Retina (tissue), 1 donor: ENCODE measurements around the gene RCC2.

Experiments used
- DNase-seq: peaks from one replicate; pipeline ENCODE4 v3.0.0-alpha.2; 2016

Gene RCC2

DNA sequence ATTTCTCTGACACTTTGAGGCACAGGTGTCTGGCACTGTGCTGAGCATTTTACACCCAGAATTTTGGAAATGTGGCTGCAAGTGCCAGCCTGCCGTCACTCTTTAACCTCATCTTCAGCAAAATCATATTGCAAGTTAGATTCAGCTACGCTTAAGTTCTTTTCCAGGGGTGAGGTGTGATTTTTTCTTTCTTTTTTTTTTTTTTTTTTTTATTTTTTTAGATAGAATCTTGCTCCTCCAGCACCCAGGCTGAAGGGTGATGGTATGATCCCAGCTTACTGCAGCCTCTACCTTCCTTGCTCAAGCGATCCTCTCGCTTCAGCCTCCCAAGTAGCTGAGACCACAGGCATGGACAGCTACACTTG is 2.5 kb upstream of the RCC2 start:
- no peak for DNase-seq

DNA sequence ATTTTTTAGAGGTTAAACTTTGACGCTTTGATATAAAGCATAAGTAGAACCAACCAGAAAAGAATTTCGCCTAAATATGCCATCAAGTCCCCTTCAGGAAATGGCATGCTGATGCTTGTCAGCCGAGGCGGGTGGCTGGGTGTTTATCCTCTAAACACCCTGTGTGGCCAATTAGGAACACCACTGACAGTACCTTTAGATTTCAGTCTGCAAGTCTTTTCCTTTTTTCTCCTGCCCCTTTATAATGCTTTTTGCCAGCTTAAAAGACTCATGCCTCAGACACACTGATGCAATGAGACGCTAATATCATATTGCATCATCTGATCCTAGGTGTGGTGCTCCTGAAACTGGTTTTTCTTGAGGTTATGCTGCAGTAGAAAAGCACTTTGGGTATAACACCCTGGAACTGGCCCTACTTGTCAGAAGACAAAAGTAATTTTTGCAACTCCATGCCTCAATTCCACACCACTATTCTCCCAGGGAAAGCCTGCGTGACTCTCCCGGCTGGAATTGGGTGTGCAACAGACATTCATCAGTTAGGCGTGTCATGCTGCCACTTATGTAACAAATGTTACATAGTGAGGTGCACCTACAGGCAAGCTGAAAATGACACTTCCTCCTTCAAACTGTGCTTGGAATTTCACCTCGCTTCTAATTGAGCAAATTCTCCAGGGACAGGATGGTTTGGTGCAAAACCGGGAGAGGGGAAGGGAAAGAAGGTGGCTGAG is 2.0 kb upstream of the RCC2 start:
- no peak for DNase-seq

DNA sequence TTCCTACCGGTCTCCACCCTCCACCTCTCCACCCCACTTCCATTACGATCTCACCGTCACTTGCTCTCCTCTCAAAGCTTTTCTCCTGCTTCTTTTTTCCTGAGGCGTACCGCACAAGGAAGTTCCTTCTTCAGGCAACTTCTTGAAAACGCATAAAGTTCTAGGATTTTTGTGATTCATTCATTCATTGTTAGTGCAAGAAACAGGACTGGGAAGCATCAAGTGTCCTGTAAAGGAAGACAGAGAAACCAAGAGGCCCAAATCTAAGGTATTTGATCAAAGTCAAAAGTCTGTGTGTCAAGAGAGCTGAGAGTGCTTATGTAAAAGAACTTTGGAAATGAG is 1.3 kb upstream of the RCC2 start:
- no peak for DNase-seq

DNA sequence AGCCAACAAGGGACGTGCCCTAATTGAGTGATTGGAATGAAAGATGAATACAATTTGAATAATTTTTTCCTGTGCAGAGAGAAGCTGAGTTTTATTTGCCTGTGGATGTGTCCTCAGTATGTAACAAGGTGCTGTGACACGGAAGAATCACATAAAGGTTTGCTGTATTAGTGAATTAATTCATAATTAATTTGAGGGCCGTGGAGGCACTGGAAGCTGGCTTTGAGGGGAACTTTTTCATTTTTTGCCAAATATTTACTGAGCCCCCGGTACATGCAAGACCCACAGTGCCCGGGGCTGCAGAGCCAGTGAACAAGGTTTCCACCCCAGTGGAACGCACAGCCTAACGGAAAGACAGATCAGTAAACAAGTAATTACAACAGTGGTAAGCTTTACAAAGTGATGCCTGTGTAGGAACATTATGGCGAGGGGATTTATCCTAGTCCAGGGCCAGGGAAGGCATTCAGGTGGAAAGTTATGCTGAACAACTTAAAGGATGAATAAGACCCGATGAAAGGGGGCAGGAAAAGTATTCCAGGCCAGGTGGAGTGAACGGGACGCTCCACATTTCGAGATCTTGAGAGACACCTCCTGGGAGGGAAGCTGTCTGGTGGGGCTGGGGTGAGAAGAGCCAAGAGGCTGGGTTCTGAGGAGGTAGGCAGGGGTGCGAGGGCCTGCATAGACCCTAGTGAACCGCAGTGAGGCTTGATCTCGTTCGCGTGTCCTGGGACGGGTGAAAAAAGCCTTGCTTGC is 773 bp upstream of the RCC2 start:
- DNase-seq: peak; percentile 70

DNA sequence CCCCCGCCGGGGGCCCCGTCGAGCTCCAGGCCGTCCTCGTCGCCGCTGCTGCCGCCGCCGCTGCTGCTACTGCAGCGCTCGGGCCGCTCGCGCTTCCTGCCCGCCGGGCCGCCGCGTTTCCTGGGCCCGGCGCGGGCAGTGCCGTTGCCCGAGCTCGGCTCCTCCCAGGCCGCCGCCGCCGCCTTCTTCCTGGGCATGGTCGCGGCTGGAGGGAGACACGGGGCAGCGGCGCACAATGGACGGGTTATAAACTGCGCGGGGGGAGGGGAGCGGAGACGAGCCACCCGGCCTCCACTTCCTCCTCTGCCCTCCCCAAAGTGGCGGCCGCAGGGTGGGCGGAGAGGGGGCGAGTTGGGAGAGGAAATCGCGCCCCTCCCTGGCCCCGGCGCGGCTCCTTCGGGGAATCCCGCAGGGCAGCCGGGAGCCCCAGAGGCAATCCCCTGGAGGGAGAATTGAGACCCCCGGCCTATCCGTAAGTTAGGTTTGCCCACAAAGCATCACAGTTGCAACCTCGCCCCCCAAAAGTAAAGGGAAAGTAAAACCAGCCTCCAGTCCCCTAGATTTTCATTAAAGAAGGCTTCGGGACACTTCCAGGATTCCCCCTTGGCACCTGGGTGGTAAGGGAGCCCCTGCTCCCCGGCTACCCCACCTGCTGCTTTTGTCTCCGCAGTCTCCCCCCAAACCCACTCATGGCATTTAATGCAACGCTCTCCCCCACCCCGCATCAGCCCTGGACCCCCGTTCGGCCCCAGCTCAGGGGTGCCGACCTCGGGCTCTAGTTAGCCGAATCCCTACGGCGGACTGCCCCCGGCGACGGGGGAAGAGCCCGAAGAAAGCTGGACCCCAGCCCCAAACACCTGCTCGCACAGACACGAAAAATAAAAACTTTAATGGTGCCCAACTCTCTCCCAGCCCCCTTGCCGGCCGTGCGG is 893 bp downstream of the RCC2 start:
- peak; percentile 70 for DNase-seq

DNA sequence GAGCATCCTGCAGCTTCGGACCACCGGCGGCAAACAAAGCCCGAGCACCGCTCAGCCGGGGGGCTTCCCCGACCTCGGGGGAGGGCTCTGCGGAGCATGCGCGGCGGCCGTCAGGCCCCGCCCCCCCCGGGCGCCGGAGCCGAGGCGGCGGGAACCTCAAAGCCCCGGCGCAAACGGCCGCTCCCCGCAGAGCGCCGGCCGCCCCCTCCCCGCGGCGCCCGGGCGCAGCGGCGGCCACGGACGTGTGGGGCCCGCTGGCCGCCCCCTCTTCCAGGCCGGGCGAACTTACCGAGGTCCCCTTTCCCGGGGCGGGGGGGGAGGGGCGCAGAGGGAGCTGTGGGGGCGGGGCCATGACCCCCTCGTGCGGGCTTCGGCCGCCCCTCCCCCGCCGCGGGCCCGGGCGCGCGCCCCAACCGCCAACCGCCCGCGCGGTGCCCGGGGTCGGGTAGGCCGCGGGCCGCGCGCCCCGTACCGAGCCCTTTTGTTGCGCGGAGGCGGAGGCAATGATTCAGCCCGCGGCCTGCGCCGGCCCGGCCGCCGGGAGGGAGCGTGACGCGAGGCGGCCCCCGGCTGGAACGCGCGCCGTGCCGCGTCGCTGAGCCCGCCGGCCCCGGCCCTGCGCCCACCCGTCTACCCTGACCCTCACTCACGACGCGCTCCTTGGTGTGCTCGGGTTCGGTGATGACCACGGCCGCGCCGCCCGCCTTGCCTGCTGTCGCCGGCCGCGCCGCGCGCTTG is 1.7 kb downstream of the RCC2 start:
- DNase-seq: peak; percentile 18

DNA sequence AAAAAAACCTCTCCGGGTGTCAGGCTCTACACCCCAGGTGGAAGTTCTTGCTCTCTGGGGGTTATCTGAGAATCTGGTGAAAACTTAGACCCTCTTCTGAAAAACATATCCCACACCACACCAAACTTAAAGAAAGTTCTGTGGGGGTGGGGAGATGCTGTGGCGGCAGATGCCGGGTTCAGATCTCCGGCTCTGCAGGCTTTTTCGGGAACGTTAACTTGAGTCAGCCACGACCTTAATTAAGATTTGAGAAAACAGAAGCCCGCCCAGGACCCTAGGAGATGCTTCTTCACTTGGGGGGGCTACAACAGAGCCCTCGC is 2.3 kb downstream of the RCC2 start:
- DNase-seq: peak; percentile 78

DNA sequence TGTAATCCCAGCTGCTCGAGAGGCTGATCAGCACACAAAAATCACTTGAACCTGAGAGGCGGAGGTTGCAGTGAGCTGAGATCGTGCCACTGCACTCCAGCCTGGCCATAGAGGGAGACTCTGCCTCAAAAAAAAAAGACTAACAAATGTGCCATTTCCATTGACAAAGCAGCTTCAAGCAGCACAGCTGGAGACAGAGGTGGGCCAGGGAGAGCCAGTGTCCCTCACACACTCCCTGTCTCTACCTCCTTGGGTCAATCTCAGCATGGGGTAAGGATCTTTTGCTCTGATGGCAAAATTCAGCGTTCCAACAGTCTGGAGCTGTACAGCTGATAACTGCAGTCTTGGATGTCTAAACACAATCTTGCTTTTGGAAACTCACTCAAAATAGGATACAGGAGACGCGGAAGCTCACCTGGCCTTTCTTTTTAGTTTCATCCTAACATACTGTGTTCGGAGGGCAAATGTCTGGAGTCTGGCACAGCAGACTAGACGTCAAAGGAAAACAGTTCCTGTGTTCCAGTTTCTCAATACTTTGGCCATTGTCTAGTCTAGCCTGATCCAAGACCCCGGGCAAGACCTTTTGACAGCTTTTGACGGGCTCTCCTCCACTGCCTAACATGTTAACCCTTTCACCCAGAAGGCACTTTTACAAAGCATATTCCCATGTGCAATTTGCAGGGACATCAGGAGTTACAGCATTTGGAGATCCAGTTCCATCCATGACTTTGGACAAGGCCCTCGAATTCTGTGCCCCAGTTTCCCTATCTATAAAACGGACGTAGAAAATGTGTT is 2.9 kb downstream of the RCC2 start:
- DNase-seq: no peak

DNA sequence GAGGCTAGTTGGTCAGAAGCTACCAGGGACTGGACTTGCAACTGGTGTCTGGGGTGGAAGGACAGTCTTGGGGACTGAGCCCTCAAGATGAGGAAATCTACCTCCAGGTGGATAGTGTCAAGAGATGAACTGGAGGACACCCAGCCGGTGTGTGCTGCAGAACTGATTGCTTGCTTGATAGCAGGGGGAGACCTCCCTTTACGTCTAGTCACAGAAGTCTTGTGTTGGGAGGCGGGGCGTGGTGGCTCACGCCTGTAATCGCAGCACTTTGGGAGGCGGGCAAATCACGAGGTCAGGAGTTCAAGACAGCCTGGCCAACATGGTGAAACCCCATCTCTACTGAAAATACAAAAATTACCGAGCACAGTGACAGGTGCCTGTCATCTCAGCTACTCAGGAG is 4.9 kb downstream of the RCC2 start:
- no peak for DNase-seq

DNA sequence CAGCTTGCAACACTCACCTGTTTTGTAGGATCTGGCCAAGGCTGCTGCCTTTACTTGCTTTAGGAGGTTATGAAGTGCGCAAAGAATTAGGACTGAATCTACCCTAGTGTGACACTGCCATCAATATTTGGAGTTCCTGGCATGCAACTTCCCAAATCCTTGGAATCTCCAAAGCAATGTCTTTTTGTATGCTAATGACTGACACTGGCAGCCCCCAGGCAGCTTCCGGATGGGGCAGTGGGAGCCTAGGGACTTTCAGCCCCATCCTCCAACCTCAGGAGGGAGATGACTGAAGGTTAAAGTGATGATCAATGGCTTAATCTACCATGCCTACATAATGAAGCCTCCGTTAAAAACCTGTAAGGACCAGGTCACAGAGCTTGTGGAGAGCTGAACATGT is 5.5 kb downstream of the RCC2 start:
- no peak for DNase-seq

DNA sequence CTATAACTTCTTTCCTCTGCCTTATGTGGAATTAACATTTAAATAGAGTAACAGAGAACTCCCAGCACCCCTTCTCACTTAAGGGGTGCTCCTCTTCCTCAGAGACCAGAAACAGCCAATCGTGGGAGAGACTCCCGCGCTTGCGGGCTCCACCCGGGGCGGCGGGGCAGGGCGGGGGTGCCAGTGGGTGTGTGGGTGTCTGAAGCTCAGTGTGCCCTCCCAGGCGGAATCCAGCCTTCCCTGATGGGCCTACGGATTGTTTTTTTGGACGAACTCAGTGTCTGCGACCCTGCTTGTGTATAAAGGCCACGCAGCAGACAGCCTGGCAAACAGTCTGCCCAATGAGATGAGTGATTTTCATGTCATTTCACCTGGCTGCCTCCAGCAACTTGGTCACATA is 6.2 kb downstream of the RCC2 start:
- no peak for DNase-seq

DNA sequence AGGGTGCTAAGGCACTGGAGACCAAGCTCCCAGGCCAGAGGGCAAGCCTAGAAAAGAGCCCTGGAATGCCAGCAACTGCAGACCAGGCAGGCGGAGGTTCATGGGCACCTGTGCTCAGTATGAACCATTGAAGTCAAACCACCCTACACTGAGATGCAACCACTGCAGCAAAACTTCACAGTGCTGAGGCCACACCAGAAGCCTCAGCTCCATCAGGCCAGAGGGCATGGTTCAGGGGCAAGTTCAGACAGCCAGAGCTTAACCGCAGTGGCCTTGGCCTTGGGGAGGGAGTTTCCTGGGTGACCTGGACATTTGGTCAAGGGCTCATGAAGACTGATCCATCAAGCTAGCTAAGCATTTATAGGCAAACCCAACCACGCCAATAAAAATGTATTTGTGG is 7.1 kb downstream of the RCC2 start:
- DNase-seq: no peak

DNA sequence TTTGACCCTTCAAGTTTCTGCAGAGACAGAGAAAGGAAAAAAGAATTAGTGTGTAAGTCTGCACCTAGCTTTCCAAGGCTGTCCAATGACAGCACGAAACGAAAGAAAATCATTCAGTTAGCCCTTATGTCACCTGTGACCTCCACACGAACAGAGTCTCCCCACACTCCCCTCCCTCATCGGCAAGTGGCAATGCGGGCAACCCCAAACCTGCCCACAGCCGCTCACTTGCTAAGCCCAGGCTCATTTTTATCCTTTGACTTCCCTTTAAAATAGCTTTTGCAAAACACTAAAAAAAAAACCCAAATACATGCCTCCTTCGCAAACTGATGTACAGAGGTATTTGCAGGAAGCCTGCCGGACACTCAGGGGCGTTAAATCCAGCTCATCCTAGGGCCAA is 10.3 kb downstream of the RCC2 start:
- DNase-seq: no peak

DNA sequence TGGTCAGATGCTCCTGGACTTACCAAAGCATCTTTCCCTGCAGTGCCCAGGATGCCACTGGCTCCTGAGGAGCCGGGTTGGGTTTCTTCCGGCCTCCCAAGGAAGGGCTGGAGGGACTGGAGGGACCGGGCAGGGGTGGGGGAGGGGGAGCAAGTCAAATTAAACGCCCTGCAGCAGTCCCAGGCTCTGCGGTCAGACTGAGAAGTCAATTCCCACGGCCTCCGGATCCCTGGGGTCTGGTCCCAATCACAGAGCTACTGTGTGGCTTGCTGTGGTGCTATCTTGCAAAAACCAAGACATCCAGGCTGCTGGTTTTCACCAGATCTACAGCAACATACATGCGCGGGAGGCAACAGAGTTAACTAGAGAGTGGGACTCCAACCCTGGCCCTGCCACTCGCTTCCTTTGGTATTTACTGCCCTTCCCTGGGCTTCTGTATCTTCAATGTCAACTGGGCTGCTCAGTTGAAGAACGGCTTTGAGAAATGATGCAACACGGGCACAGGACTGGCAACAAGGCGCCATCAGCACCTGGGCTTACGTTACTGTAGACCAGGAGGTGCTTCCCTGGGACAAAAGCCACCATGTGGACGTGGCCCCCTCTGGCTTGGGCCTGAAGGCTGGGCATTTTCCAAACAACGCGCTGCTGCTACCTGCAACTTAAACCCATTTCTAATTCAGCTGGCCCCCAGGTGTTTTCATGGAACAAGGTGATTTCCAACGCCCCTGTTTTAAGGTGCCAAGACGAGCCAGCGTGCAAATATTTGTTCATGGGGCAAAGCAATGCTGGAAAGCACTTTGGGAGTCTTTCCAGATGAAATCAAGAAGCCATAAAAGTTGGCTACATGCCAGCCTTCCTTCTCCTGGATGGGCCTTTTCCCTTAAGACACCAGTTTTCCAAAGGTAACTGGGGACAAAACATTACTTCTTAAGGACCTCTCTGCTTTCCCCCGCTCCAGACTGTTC is 11.5 kb downstream of the RCC2 start:
- no peak for DNase-seq

DNA sequence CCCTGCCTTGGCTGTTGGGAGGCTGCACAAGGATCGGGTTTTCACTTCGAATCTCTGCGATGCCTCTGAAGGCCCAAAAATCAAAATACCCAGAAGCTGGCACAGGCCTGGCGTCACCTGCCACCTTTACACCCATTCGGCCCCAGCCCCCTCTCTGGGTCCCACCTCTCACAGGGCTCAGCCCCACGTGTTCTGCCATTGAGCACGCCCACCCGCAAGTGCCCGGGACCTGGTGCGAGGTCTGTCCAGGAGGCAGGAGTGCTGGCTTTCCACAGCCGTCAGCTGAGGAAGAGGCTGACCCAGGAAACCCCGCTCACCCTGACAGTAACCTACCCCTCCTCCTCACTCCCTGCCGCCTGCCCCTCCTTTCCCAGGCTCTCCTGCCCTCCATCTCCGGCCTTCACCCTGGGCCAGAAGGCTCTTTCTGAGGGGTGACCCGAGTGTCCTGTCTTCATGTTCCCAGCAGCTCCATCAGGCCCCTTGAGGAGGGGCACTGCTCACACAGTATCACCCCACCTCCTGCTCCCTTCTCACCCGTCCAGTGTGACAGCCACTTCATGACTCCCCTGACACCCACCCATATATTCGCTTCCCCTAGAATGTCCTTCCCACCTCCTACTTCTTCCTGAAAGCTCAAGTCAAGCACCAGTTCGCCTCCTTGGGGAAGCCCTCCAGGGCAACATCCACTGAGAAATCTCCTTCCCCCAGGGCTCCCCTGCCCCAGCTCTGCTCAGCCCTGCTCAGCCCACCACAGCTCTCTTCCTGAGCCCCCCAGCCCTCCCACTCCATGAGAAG is 13.5 kb downstream of the RCC2 start:
- DNase-seq: no peak

DNA sequence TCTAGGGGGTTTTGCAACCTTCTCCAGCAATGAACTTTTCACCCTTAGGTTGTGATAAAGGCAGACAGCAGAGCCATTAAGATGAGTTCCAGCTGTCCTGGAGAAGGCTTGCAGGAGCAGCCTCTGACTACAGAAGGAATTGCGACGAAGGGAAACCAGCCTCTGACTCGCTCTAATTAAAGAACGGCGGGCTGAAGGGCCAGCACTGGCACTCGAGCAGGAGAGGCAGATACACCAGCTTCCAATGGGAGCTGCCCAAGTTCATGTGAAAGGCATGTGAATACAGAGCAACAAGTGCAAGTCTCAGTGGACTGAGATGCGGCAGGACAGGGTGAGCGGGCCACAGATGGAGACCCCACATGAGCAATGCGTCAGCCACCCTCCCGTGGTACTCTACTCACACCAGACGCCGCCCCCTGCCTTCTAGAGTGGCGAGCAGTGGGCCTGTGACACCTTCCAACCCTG is 15.7 kb downstream of the RCC2 start:
- no peak for DNase-seq

DNA sequence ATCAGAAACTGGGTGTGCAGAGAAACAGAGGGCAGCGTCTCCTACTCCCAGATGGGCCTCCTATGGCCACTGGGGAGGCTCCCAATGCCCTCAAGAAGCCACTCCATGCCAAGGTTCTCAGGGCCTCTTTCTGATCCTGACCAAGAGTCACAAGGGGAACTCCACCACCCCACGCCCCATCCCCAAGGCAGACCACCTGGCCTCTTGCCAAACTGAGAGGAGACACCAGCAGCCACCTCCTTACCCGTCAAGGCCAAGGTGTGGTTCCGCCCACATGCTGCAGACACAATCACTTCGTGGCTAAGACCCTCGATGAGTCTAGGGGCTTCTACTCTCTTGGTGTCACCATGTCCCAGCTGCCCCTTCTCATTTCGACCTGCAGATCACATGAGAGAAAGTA is 17.0 kb downstream of the RCC2 start:
- DNase-seq: no peak

DNA sequence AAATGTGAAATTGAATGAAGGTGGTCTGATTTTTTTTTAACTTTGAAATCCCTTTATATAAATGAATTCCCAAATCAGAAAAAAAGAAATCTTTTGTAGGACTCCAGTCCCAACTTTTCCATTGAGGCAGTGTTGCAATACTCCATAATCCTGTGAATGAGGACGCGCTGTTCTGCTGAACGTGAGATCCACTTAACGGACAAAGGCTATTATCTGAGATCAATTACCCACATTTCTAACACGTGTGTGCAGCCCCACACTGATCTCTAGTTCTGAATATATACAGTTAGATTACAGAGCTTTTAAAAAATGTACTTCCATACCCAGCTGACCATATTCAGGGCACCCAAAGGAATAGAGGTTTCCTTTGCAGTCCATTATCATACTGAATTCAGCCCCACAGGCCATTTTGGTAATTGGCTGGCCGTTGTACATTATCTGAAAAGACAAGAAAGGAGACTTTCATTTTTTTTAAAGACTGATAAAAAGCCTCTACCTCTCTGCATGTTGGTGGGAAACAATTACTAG is 19.0 kb downstream of the RCC2 start:
- no peak for DNase-seq

DNA sequence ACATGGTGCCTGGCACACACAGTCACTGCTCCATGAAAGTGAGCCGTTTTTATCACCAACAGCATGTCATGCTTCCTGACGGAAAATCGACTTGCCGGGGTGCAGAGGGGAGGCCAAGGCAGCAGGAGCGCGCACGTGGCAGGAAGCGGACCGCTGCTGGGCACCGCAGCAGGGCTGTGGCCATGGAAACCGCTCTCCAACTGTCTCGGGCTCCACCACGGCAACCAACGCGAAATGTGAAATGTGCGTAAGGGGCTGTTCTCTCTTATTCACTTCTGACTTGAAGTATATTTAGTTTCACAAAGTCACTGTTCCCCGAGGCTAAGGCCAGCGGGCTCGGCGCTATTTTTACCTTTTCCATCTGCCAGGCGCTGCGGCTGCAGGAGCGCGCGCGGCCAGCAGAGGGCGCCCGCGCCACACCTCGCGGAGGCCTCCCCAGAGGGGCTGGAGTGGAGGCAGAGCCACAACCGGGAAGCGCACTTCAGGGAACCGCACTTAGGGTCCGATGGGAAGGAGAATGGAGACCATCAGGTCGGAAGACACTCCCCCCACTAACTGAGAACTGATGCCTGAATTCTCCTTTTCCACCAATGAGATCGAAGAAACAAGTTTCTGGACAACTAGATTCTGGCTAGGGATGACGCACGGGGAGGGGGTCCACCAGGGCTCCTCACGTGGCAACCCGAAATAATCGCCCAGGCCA is 19.7 kb downstream of the RCC2 start:
- DNase-seq: peak; percentile 88
